H1 (cell line): Measurements from ENCODE around the gene ERLEC1. TPM values are rescaled to one million over a fixed set of nuclear protein-coding genes. Genes with fewer than 3 reads are reported as not detected.

Source experiments
- BCL11A ChIP-seq, 2 experiments: IDR thresholded peaks; one replicate each; pipeline ENCODE4 v1.6.1; 2011; ENCODE audit warnings: low read depth in 2 of 2, low read length in 2 of 2, mild to moderate bottlenecking in 2 of 2
- polyA plus RNA-seq, 7 experiments: library from polyadenylated mRNA; depleted of rRNA in 3 of 7; stranded (reverse) in 5 of 7; unstranded in 2 of 7; fragments of >200 nt in 5 of 7; fragments of 200-250 nt in 2 of 7; gene quantifications; 1 replicate in 5 of 7; 2 replicates in 1 of 7; 4 replicates in 1 of 7; pipeline versions ENCODE4 v1.2.1 to v1.2.3, GENCODE V29; 2011 to 2013; ENCODE audit warnings: missing spikeins in 2 of 7, mixed read lengths in 2 of 7
- total RNA-seq: library from RNA; stranded (reverse); fragmentation: NEBNext Ultra II Directional; extraction: Animal tissue kit (Norgen Biotek cat#: 25700); gene quantifications from 2 replicates; pipeline ENCODE4 v1.2.1, GENCODE V29; 2021

ERLEC1 gene
- total and polyA plus RNA-seq, 2 of the 8 experiments (the other 6 are each of a cell fraction or from before 2014, with no cell fraction given): 12.9 to 26.7 TPM

DNA sequence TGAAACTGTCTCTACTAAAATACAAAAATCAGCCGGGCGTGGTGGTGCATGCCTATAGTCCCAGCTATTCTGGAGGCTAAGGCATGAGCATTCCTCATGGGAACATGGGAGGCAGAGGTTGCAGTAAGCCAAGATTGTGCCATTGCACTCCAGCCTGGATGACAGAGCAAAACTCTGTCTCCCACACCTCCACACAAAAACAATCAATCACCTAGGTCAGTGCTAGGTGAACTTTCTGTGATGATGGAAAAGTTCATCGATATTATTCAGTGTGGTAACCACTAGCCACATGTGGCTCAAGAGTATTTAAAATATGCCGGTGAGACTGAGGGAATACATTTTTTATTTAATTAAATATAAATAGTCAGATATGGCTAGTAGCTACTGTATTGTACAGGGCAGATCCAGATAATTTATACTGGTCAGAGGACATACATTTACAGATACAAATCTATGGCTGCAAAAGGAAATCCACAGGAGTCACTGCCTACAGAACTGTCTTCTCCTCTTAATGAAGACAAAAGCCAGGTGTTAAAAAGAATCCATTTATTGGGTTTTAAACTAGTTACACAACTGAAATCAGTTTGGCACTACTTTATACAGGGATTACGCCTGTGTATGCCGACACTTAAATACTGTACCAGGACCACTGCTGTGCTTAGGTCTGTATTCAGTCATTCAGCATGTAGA, 76.8 kb downstream of the ERLEC1 start (continued):
- no peak for TF ChIP-seq BCL11A (IDR thresholded peaks at IDR 0.05; ENCODE audit: low read depth in 2 of 2, low read length in 2 of 2)
